Skeletal muscle satellite cell (primary cell): ENCODE results near the gene DHRS4L2.
"Not testable (repeated sequence)": the region's sequence is repeated elsewhere in the genome, so short reads cannot be mapped to it uniquely, and the experiment has no call there.

Source experiments
- H3K27me3 ChIP-seq: 2 replicates; pipeline ENCODE4 v1.7.0; 2013; ENCODE audit warnings: low read length; ENCODE audit not compliant: control insufficient read depth, insufficient read depth
- H3K36me3 ChIP-seq: 2 replicates; pipeline ENCODE4 v1.7.0; 2013; ENCODE audit warnings: mild to moderate bottlenecking, control low read depth, low read length; ENCODE audit not compliant: insufficient read depth
- H3K4me1 ChIP-seq: 2 replicates; pipeline ENCODE4 v1.7.0; 2013; ENCODE audit warnings: low read length; ENCODE audit not compliant: control insufficient read depth, insufficient read depth
- H3K4me2 ChIP-seq: 2 replicates; pipeline ENCODE4 v1.7.0; 2013; ENCODE audit warnings: mild to moderate bottlenecking, low read length
- H3K4me3 ChIP-seq: 2 replicates; pipeline ENCODE4 v1.7.0; 2013; ENCODE audit warnings: low read length
- H3K9ac ChIP-seq: 2 replicates; pipeline ENCODE4 v1.7.0; 2013; ENCODE audit warnings: mild to moderate bottlenecking, low read depth, low read length, moderate library complexity
- H3K9me3 ChIP-seq: replicated peaks from 2 replicates; pipeline ENCODE4 v1.7.0; 2013; ENCODE audit warnings: mild to moderate bottlenecking, control low read depth, low read length

Gene DHRS4L2

GRCh38 chr14:24006471-24006816, 17.7 kb downstream of the DHRS4L2 start:
- H3K4me1 ChIP-seq, H3K9me3 ChIP-seq, H3K27me3 ChIP-seq, H3K36me3 ChIP-seq: not testable (repeated sequence)
- H3K4me2 ChIP-seq, result peak overlapping the region; percentile 79
- H3K4me3 ChIP-seq, result peak overlapping the region; percentile 67
- peak overlapping the region; percentile 47 for H3K9ac ChIP-seq

GRCh38 chr14:24006817-24007652, 18.3 kb downstream of the DHRS4L2 start:
- not testable (repeated sequence) for H3K9me3 ChIP-seq, H3K36me3 ChIP-seq, H3K27me3 ChIP-seq, H3K4me1 ChIP-seq
- H3K9ac ChIP-seq, result peak overlapping the region; percentile 47
- H3K4me2 ChIP-seq, result peak overlapping the region; percentile 79
- peak overlapping the region; percentile 67 for H3K4me3 ChIP-seq

GRCh38 chr14:24011051-24011450, 22.3 kb downstream of the DHRS4L2 start:
- no peaks in the 10 kb centered on the region for H3K36me3 ChIP-seq
- no peak overlapping the region for H3K4me2 ChIP-seq
- no peak overlapping the region for H3K9ac ChIP-seq
- no peaks in the 10 kb centered on the region for H3K4me1 ChIP-seq
- H3K9me3 ChIP-seq, result no peaks in the 10 kb centered on the region
- H3K4me3 ChIP-seq, result no peak overlapping the region
- no peaks in the 10 kb centered on the region for H3K27me3 ChIP-seq

GRCh38 chr14:24012726-24013273, 24.1 kb downstream of the DHRS4L2 start:
- H3K4me3 ChIP-seq, H3K27me3 ChIP-seq, H3K9me3 ChIP-seq, H3K9ac ChIP-seq, H3K4me1 ChIP-seq, H3K4me2 ChIP-seq, H3K36me3 ChIP-seq: not testable (repeated sequence)

GRCh38 chr14:24013654-24014514, 25.2 kb downstream of the DHRS4L2 start:
- Histone ChIP-seq H3K9me3 (no peaks in the 10 kb centered on the region), H3K4me1 (no peaks in the 10 kb centered on the region), H3K27me3 (no peaks in the 10 kb centered on the region), H3K4me2 (no peak overlapping the region), H3K4me3 (no peak overlapping the region), H3K36me3 (no peaks in the 10 kb centered on the region), H3K9ac (no peak overlapping the region)

- not testable (repeated sequence) for H3K9me3 ChIP-seq, H3K4me1 ChIP-seq, H3K27me3 ChIP-seq, H3K4me2 ChIP-seq, H3K36me3 ChIP-seq, H3K9ac ChIP-seq, H3K4me3 ChIP-seq
Observed at GRCh38 chr14:24015745-24016144, 27.0 kb downstream of the DHRS4L2 start.

GRCh38 chr14:24018978-24019377, 30.2 kb downstream of the DHRS4L2 start:
- not testable (repeated sequence) for H3K4me3 ChIP-seq, H3K36me3 ChIP-seq, H3K4me1 ChIP-seq, H3K4me2 ChIP-seq, H3K27me3 ChIP-seq, H3K9ac ChIP-seq, H3K9me3 ChIP-seq

GRCh38 chr14:24019944-24020343, 31.2 kb downstream of the DHRS4L2 start:
- H3K4me3 ChIP-seq, H3K9ac ChIP-seq, H3K36me3 ChIP-seq, H3K9me3 ChIP-seq, H3K4me1 ChIP-seq, H3K27me3 ChIP-seq, H3K4me2 ChIP-seq: not testable (repeated sequence)

- H3K9ac ChIP-seq, result not testable (repeated sequence)
Observed at GRCh38 chr14:24020520-24020919, 31.8 kb downstream of the DHRS4L2 start.

GRCh38 chr14:24024939-24025418, 36.2 kb downstream of the DHRS4L2 start:
- not testable (repeated sequence) for H3K36me3 ChIP-seq, H3K9ac ChIP-seq, H3K27me3 ChIP-seq, H3K4me1 ChIP-seq, H3K9me3 ChIP-seq, H3K4me3 ChIP-seq, H3K4me2 ChIP-seq

More at GRCh38 chr14:24020520-24020919, 31.8 kb downstream of the DHRS4L2 start:
- not testable (repeated sequence) for H3K4me1 ChIP-seq, H3K4me2 ChIP-seq, H3K36me3 ChIP-seq, H3K27me3 ChIP-seq, H3K9me3 ChIP-seq, H3K4me3 ChIP-seq

- not testable (repeated sequence) for H3K36me3 ChIP-seq, H3K4me3 ChIP-seq, H3K4me1 ChIP-seq, H3K4me2 ChIP-seq, H3K9me3 ChIP-seq, H3K27me3 ChIP-seq, H3K9ac ChIP-seq
Observed at GRCh38 chr14:24029687-24030086, 41.0 kb downstream of the DHRS4L2 start.
